Thoracic aorta (tissue), 2 donors: ENCODE measurements around the gene PDGFRB. TPM values are rescaled to one million over a fixed set of nuclear protein-coding genes. Genes with fewer than 3 reads are reported as not detected.

Source experiments
- ATAC-seq: fragments of 150-250 bp; one replicate; pipeline ENCODE4 v1.8.0; 2017; ENCODE audit warnings: low read depth; ENCODE audit not compliant: insufficient number of reproducible peaks, low FRiP score
- DNase-seq: peaks from one replicate; pipeline ENCODE4 v3.0.0-alpha.2; 2020; ENCODE audit warnings: low spot score
- H3K27ac ChIP-seq, 2 donors: fragments of 200-600 bp; sonication (generic); 1 replicate in 1 of 2; 2 replicates in 1 of 2; pipeline ENCODE4 v1.5.1; 2016; ENCODE audit warnings: mild to moderate bottlenecking in 2 of 2, moderate library complexity in 2 of 2
- H3K27me3 ChIP-seq: fragments of 200-600 bp; sonication (generic); replicated peaks from 2 replicates; pipeline ENCODE4 v1.6.0; 2016; ENCODE audit warnings: mild to moderate bottlenecking; ENCODE audit not compliant: insufficient read depth
- H3K36me3 ChIP-seq: fragments of 200-600 bp; sonication (generic); one replicate; pipeline ENCODE4 v1.5.1; 2016
- H3K4me1 ChIP-seq, 2 donors: fragments of 200-600 bp; sonication (generic); 1 replicate in 1 of 2; 2 replicates in 1 of 2; pipeline versions ENCODE4 v1.5.1 to v1.6.0; 2016; ENCODE audit warnings: low read depth in 2 of 2, mild to moderate bottlenecking in 1 of 2; ENCODE audit not compliant: control insufficient read depth in 1 of 2
- H3K4me3 ChIP-seq: fragments of 200-600 bp; sonication (generic); 2 replicates; pipeline ENCODE4 v1.5.1; 2016; ENCODE audit warnings: mild to moderate bottlenecking
- H3K9me3 ChIP-seq: fragments of 200-600 bp; sonication (generic); 2 replicates; pipeline ENCODE4 v1.5.1; 2016
- CTCF ChIP-seq: fragments of 200-600 bp; sonication (generic); IDR thresholded peaks from one replicate; pipeline ENCODE4 v1.5.1; 2019; ENCODE audit warnings: antibody characterized with exemption
- total RNA-seq, 2 donors: library from RNA; depleted of rRNA; stranded (reverse); fragments of >200 nt; gene quantifications; one replicate each; pipeline versions ENCODE4 v1.1.0 to v1.2.3, GENCODE V29; 2016

PDGFRB gene
- total RNA-seq, 2 donors from 2014 or later: 362 to 421 TPM

- no peaks in the 10 kb centered on the region for H3K27me3 ChIP-seq
- peaks cover 11 to 18% of the 10 kb centered on the region in 2 donors for H3K4me1 ChIP-seq
- no peak for ATAC-seq
- no peak for TF ChIP-seq CTCF
- H3K27ac ChIP-seq: no peak overlapping the region
- peaks cover under 1% of the 10 kb centered on the region for H3K36me3 ChIP-seq
- no peak overlapping the region for H3K4me3 ChIP-seq
- no peak for DNase-seq
- H3K9me3 ChIP-seq: no peaks in the 10 kb centered on the region
Observed at GRCh38 chr5:150108711-150109514, 46.7 kb downstream of the PDGFRB start.

DNA sequence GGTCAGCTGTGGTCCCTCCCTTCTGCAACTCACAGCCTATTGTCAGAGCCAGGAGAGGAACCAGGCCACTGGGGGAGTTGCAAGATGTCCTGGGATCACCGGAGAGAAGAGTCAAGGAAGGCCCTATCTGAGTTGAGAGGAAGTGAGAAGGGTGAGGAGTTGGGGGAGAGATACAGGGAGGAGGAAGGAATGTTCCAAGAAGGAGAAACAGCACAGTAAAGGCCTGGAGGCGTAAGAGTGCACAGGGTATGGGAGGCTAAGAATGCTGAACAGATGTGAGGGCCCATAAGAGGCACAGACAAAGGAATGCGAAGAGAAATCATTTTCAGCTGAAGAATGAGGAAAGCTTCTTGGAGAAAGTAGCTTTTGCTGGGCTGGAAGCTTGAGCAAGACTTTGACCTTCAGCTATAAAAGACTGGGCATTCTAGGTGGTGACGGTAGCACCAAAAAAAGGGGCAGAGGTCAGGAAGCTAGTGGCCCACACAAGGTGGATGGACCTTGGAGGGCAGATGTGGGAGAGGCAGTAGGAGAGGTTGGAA, 47.7 kb downstream of the PDGFRB start:
- Histone ChIP-seq H3K9me3 (no peaks in the 10 kb centered on the region), H3K4me1 (peaks cover 7 to 8% of the 10 kb centered on the region in 2 donors), H3K27me3 (no peaks in the 10 kb centered on the region), H3K36me3 (no peaks in the 10 kb centered on the region), H3K27ac (no peak overlapping the region), H3K4me3 (no peak overlapping the region)
- DNase-seq (no peak), ATAC-seq (no peak)
- no peak for TF ChIP-seq CTCF

GRCh38 chr5:150106674-150107426, 48.8 kb downstream of the PDGFRB start:
- no peaks in the 10 kb centered on the region for H3K4me1 ChIP-seq
- DNase-seq: no peak
- TF ChIP-seq CTCF: no peak
- H3K36me3 ChIP-seq: no peaks in the 10 kb centered on the region
- H3K27me3 ChIP-seq: no peaks in the 10 kb centered on the region
- no peak overlapping the region for H3K27ac ChIP-seq
- H3K4me3 ChIP-seq: no peak overlapping the region
- no peaks in the 10 kb centered on the region for H3K9me3 ChIP-seq
- ATAC-seq: no peak

DNA sequence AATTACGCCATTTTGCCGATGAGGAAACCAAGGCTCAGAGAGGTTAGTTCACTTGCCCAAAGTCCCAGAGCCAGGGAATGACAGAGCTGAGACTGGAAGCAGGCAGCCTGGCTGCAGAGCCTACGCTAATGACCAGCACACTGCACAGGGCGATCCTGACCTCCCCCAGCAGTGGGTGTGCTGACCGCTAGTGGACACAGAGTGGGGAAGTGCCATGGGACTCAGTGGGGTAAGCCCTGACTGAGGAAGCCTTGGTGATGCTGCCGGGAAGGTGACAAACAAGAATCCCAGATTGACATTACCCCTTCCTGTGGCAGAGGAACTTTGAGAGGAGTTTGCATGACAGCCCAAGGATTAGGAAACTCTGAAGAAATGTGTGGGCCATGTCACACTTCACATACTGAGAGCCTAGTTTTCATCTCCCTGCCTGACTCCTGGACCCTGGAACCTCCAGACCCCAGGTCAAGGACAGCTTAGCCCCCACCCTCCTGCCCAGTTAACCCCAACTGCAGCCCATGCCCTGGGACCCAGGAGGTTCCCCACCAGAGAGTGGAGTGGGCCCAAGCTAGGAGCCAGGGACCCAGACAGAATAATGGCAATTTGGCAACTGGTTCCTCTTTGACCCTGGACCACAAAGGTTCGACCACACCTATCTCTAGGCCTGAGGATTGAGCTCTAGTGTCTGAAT, 49.6 kb downstream of the PDGFRB start:
- no peak for TF ChIP-seq CTCF
- Histone ChIP-seq H3K4me3 (no peak overlapping the region), H3K4me1 (no peaks in the 10 kb centered on the region), H3K9me3 (no peaks in the 10 kb centered on the region), H3K36me3 (no peaks in the 10 kb centered on the region), H3K27me3 (no peaks in the 10 kb centered on the region), H3K27ac (no peak overlapping the region)
- ATAC-seq: no peak
- DNase-seq: no peak

GRCh38 chr5:150104550-150104870, 51.1 kb downstream of the PDGFRB start:
- Histone ChIP-seq H3K9me3 (no peaks in the 10 kb centered on the region), H3K4me1 (no peaks in the 10 kb centered on the region), H3K27ac (no peak overlapping the region), H3K27me3 (no peaks in the 10 kb centered on the region), H3K4me3 (no peak overlapping the region), H3K36me3 (no peaks in the 10 kb centered on the region)
- no peak for TF ChIP-seq CTCF
- ATAC-seq (no peak), DNase-seq (no peak)
